HG03064 (cell line): Measurements from ENCODE around the gene PTPRB.

Experiments used
- ATAC-seq: cut with Tn5 transposase; IDR thresholded peaks from one replicate; pipeline ENCODE4 v1.9.1; 2021; ENCODE audit warnings: low read depth; ENCODE audit not compliant: unreplicated experiment

PTPRB gene

DNA sequence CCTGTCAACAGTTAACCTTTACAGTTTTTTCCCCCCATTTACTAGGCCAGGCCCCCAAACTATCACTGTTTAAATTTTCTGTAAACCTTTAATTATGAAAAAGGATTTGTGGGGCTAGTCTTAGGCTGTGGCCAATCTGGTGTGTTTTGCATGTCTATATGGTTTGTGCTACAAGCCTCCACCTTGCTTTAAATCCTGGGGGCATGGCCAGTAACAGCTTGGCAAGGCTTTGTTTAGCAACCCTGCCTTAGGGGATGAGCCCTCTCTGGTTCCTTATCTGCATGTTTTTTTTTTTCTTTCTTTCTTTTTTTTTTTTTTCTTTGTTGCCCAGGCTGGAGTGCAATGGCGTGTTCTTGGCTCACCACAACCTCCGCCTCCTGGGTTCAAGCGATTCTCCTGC is 168.5 kb downstream of the PTPRB start:
- no peak for ATAC-seq

DNA sequence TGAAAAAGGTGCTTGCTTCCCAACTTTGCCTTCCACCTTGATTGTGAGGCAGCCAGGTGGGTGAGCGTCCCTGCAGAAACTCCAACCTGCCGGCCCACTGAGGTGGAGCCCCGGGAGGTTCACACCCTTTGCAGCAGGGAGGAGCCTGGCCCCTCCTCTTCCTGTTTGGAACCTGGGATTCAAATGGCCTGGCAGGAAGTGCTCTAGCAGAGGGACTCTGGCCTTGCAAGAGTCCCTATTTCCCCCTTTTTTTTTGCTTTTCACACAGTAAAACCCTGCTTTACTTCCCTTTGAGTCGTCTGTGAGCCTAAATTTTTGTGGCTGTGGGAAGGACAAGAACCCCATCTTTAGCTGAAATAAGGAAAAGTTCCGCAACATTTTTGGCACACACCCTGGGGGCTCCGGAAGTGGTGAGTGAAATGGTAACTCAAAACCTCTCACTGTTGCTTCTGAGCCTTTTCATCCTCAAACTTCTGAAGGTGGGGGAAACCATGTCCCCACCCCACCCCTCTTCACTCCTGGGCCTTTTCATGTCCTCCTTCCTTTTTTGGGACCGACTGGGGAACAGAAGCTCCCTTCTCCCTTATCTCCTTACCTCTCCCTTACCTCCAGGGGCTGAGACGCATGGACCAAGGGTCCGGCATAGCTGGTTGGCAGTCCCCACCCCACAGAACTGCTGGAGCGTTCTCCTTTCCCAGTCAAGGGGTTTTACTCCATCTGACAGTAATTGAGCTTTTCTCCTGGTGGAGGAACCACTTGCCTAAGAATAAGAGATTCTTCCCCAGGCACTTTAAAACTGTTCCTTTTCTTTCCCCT is 169.1 kb downstream of the PTPRB start:
- no peak for ATAC-seq

DNA sequence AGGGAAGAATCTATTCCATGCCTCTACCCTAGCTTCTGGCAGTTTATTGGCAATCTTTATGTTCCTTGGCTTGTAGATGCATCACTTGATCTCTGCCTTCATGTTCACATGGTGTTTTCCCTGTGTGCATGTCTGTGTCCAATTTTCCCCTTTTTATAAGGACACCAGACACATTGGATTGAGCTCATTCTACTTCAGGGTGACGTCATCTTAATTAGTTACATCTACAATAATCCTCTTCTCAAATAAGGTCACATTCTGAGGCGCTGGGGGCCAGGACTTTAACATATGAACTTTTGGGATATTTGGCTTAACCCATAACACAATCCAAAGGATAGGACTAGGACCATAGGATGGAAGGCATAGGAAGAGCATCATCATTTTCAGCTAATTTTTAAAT is 169.8 kb downstream of the PTPRB start:
- ATAC-seq = no peak

DNA sequence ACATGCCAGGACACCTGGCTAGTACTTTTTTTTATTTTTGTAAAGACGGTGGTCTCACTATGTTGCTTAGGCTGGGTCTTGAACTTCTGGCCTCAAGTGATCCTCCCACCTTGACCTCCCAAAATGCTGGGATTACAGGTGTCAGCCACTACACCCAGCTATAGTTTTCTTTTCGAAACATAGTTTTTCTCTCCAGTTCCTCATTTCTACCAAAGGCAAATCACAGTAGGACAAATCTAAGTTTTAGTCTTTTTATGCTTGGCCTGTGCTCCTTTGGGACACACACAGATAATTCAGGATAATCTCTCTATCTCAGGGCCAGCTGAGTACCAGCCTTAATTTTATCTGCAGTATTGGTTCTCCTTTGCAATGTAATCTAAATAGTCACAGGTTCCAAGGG is 170.5 kb downstream of the PTPRB start:
- no peak for ATAC-seq
